GM18867 (cell line): Measurements from ENCODE around the gene NR6A1.

Experiments
- ATAC-seq: cut with Tn5 transposase; IDR thresholded peaks from one replicate; pipeline ENCODE4 v1.9.1; 2021; ENCODE audit warnings: mild to moderate bottlenecking, moderate library complexity; ENCODE audit not compliant: unreplicated experiment

NR6A1 gene

DNA sequence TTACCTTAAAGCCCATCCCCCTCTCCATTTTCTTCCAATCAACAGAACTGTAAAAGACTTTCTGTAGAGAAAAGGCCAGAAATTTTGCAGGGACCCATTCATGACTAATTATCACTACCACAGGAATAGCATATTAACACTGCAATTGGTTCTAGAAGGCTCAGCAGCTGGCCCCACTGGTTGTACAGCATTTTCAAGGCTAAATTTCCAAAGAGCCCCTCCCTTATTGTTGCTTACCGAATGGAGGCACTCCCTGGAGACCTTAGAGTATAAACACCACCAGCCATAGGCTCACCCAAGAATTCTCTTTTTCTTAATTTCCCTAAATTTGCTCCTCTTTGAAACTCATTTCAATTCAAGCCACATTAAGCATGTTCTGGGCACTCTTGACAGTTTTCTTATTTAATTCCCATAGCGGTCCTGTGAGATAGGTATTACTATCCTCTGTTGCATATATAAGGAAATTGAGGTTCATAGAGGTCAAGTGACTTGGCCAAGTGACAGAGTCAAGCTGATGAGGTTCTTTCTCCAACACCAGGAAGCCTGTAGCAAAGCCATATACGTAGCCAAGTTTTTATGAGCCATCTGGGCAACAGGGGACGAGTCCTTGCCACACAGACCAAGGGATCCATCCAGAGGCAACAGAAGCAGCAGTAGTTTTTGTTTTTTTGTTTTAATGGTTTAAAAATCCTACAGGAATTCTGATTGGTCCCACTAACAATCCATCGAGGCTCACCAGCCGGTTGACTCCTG lies 180.0 kb downstream of the NR6A1 start:
- no peak for ATAC-seq

DNA sequence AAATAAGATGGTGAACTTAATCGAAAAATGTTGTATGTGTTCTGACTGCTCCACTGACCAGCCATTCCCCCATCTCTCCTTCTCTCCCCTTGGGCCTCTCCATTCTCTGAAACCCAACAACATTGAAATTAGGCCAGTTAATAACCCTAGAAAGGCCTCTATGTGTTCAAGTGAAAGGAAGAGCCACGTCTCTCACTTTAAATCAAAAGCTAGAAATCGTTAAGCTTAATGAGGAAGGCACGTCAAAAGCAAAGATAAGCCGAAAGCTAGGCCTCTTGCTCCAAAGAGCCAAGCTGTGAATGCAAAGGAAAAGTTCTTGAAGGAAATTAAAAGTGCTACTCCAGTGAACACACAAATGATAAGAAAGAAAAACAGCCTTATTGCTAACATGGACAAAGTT lies 186.5 kb downstream of the NR6A1 start:
- ATAC-seq, result no peak

GRCh38 chr9:124583134-124583533 lies 188.0 kb downstream of the NR6A1 start:
- ATAC-seq, result no peak

GRCh38 chr9:124580186-124580585 lies 190.9 kb downstream of the NR6A1 start:
- ATAC-seq, result no peak

DNA sequence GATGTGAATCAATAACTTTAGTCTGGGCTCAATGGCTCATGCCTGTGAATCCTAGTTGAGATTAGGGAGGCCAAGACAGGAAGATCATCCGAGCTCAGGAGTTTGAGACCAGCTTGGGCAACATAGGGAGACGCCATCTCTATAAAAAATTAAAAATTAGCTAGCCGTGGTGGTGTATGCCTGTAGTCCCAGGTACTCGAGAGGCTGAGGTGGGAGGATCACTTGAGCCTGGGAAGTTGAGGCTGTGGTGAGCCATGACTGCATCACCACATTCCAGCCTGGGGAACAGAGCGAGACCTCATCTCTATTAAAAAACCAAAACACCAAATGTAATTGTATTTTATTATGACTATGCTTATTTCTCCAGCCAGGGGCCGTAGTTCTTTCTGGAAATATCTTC lies 194.4 kb downstream of the NR6A1 start:
- ATAC-seq, result no peak

- ATAC-seq, result no peak
Observed at GRCh38 chr9:124574534-124575375, 196.4 kb downstream of the NR6A1 start.

GRCh38 chr9:124570942-124571666 lies 200.0 kb downstream of the NR6A1 start:
- ATAC-seq, result no peak

DNA sequence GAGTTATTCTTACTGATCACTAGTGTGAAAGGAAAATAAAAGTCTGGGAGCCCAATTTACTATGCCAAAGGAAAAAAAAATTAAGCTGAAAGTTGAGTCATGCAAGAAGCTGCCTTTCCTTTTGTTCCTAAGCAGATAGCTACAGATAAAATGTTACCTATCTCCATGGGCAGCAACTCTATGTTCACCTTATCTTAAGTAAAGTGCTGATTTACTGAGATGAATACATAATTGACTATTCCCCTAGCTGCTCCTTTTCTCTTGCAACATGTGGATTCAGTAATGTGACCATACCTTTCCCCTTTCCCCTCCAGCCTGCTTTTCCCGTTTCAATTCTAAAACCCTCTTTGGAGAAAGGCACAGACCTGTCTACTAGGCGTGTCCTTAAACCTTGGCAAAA lies 201.2 kb downstream of the NR6A1 start:
- ATAC-seq, result no peak

GRCh38 chr9:124567362-124567761 lies 203.7 kb downstream of the NR6A1 start:
- no peak for ATAC-seq

- no peak for ATAC-seq
Observed at GRCh38 chr9:124562328-124562727, 208.8 kb downstream of the NR6A1 start.

DNA sequence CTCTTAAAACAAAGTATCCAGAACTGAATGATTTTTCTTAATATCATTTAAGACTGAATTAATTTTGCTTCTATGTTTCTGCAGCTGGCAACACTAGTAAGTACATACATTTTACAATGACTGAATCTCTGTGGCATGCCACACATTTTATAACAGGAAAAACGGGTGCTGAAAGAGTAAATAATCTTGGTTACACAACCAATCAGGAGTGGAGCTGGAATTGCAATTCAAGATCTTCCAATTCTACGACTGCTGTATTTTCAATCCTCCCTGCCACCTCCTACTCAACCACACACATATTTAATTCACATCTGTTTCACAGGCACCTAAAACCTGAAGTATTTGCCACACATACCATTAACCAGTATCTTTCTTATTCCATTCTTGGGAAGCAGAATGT lies 211.2 kb downstream of the NR6A1 start:
- no peak for ATAC-seq

DNA sequence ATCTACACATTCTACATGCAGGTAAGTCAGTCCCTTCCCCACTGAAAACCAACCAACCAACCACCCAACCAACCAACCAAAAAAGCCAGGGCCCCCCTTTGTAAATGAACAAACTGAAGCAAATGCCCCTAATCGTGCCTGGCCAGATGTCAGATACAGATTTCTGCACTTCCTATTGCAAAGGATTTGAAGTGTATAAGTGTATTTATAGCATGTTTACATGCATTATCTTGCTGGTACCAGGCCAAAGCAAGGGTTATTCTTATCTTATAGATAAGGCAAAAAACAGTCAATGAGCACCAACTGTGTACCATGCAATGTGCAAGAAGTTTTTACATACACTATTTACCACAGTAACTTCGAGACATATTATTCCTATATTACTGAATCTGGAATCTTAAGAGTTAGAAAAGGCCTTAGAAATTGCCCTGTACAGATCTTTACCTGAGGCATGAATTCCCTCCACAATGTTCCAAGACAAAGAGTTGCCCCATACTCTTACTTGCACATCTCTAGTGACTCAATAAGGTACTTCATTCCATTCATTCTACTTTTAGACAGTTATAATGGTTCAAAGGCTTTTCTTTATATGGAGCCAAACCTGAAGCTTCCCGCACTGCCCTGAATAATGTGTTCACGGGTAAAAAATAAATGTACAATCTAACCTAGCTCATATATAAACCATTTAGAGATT lies 212.2 kb downstream of the NR6A1 start:
- no peak for ATAC-seq

- ATAC-seq, result no peak
Observed at GRCh38 chr9:124557895-124558294, 213.2 kb downstream of the NR6A1 start.

- ATAC-seq, result no peak
Observed at GRCh38 chr9:124555043-124555442, 216.1 kb downstream of the NR6A1 start.

GRCh38 chr9:124553738-124554137 lies 217.4 kb downstream of the NR6A1 start:
- no peak for ATAC-seq

GRCh38 chr9:124552273-124552605 lies 218.9 kb downstream of the NR6A1 start:
- ATAC-seq, result no peak

- ATAC-seq, result no peak
Observed at GRCh38 chr9:124551472-124552272, 219.4 kb downstream of the NR6A1 start.

DNA sequence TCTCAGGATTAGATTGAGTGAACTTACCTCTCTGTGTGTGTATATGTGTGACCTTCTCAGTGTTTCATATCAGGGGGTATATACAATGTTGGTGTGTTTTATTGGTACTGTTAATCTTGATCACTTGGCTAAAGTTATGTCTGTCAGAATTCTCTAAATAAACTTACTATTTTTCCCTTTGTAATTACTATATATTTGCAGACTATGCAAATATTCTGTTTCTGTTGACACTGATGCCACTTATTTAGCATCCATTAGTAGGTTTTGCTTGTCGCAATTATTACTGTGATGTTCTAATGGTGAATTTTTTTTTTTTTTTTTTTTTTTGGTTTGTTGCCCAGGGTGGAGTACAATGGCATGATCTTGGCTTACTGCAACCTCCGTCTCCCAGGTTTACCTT lies 221.0 kb downstream of the NR6A1 start:
- no peak for ATAC-seq

GRCh38 chr9:124549016-124549415 lies 222.1 kb downstream of the NR6A1 start:
- ATAC-seq, result no peak

DNA sequence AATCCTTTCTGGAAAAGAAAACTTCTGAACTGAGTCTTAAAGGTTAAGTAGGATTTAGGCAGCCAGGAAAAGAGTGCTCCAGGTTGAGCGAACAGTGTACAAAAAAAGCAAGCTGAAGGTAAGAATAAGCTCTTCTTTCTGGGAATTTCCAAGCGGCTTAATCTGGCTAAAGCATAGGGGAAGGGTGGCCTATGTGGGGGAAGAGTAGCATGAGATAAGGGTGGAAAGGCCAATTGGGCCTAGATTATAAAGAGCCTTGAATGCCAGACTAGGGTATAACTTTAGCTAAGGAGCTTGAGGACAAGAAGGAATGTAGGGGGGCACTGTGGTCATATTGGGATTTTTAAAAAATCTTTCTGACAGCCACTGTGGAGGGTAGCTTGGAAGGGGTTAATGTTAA lies 226.6 kb downstream of the NR6A1 start:
- ATAC-seq, result no peak
